Esophagus squamous epithelium (tissue), 5 donors: ENCODE results near the gene ZAR1. TPM values are rescaled to one million over a fixed set of nuclear protein-coding genes. Genes with fewer than 3 reads are reported as not detected.
A peak's percentile ranks its signal among the peaks of the same experiment; 100 is the strongest.

Source experiments
- DNase-seq: peaks from one replicate; lab custom pipeline; 2025; lab: John Stamatoyannopoulos, UW
- H3K27ac ChIP-seq, 4 donors: fragments of 200-600 bp; sonication (generic); one replicate each; pipeline ENCODE4 v1.5.1; 2016 to 2019; ENCODE audit warnings: mild to moderate bottlenecking in 1 of 4
- H3K27me3 ChIP-seq, 4 donors: fragments of 200-600 bp; sonication (generic); 1 replicate in 3 of 4; 2 replicates in 1 of 4; pipeline versions ENCODE4 v1.5.1 to v1.6.0; 2017 to 2021; ENCODE audit warnings: antibody characterized with exemption in 1 of 4
- H3K36me3 ChIP-seq, 3 donors: fragments of 200-600 bp; sonication (generic); one replicate each; pipeline ENCODE4 v1.5.1; 2016 to 2019
- H3K4me1 ChIP-seq, 3 donors: fragments of 200-600 bp; sonication (generic); one replicate each; pipeline ENCODE4 v1.5.1; 2017 to 2019
- H3K4me3 ChIP-seq, 4 donors: fragments of 200-600 bp; sonication (generic); 1 replicate in 3 of 4; 2 replicates in 1 of 4; pipeline ENCODE4 v1.5.1; 2016 to 2019; ENCODE audit warnings: mild to moderate bottlenecking in 2 of 4, moderate library complexity in 1 of 4
- H3K9me3 ChIP-seq, 3 donors: fragments of 200-600 bp; sonication (generic); one replicate each; pipeline ENCODE4 v1.5.1; 2016 to 2019
- CTCF ChIP-seq, 6 experiments: fragments of 450-650 bp in 4 of 6; fragments of 200-600 bp in 2 of 6; sonication (generic) in 2 of 6; IDR thresholded peaks; one replicate each; pipeline ENCODE4 v1.5.1; 2016 to 2019; ENCODE audit warnings: antibody characterized with exemption in 6 of 6, mild to moderate bottlenecking in 4 of 6, moderate library complexity in 4 of 6
- POLR2A ChIP-seq, 4 donors: fragments of 450-650 bp; IDR thresholded peaks; one replicate each; pipeline ENCODE4 v1.6.1; 2017; ENCODE audit warnings: antibody characterized with exemption in 4 of 4, mild to moderate bottlenecking in 4 of 4, moderate library complexity in 3 of 4
- WGBS, 2 donors: methylation state at CpG; one replicate each; pipeline ENCODE4 v1.1.5; 2018; 5-methylcytosine and 5-hydroxymethylcytosine counted together
- intact Hi-C: fragments of 100-400 bp; cut with DNase I; formaldehyde crosslinking; loops from one replicate; pipeline ENCODE4 v1.15.0; 2022
- total RNA-seq, 4 donors: library from RNA; depleted of rRNA; stranded (reverse); fragments of >200 nt; gene quantifications; one replicate each; pipeline ENCODE4 v1.1.0, GENCODE V29; 2016
- donor health status: DM: yes; HTN: yes; CAD: no.

ZAR1 gene
- total RNA-seq, 4 donors from 2014 or later: not detected

- no peak for DNase-seq
- Histone ChIP-seq H3K4me1 (peaks cover 0 to 6% (median 0%) of the 10 kb centered on the region in 3 donors), H3K36me3 (no peaks in the 10 kb centered on the region), H3K9me3 (no peaks in the 10 kb centered on the region), H3K27me3 (peaks cover 0 to 29% (median 4%) of the 10 kb centered on the region in 4 donors), H3K27ac (no peak overlapping the region), H3K4me3 (no peak overlapping the region)
- WGBS, 2 donors: 58 to 64% methylated on average over 2 of the region's 2 CpGs
- TF ChIP-seq POLR2A (IDR thresholded peaks at IDR 0.05) (no peak), CTCF (IDR thresholded peaks at IDR 0.05) (no peak)
- intact Hi-C loops: no loop called here
These were observed 11.8 kb upstream of the ZAR1 start for GRCh38 chr4:48478273-48478672.

GRCh38 chr4:48481581-48481980, 8.5 kb upstream of the ZAR1 start:
- Histone ChIP-seq H3K9me3 (no peaks in the 10 kb centered on the region), H3K36me3 (no peaks in the 10 kb centered on the region), H3K27me3 (peaks cover 10 to 62% (median 17%) of the 10 kb centered on the region in 4 donors), H3K4me3 (no peak overlapping the region), H3K27ac (no peak overlapping the region), H3K4me1 (peaks cover 0 to 17% (median 0%) of the 10 kb centered on the region in 3 donors)
- DNase-seq: no peak
- TF ChIP-seq CTCF (IDR thresholded peaks at IDR 0.05) (no peak), POLR2A (IDR thresholded peaks at IDR 0.05) (no peak)
- intact Hi-C loops: no loop called here
- WGBS, 2 donors: 85 to 87% methylated on average over 1 of the region's 1 CpG

- 16 to 17% methylated on average over 1 to 6 of the region's 85 CpGs for WGBS, 2 donors
- Histone ChIP-seq H3K27ac (no peak within 1 kb of the TSS), H3K9me3 (no peaks in the 10 kb centered on the region), H3K36me3 (no peaks in the 10 kb centered on the region), H3K4me3 (peak within 1 kb of the TSS; percentile 19 to 64 (median 36)), H3K27me3 (peaks cover 10 to 78% (median 17%) of the 10 kb centered on the region in 4 donors), H3K4me1 (peaks cover 0 to 17% (median 0%) of the 10 kb centered on the region in 3 donors)
- TF ChIP-seq POLR2A (IDR thresholded peaks at IDR 0.05) (no peak), CTCF (IDR thresholded peaks at IDR 0.05) (no peak)
- intact Hi-C loops: no loop called here
- no peak for DNase-seq
These were observed 6.9 kb upstream of the ZAR1 start, which contains the start of gene SLC10A4 for GRCh38 chr4:48483006-48483776. Gene SLC10A4, plus strand, starts transcription at chr4:48483343. Its CDS starts 219 bp downstream, at chr4:48483562.

- WGBS, 2 donors: 25 to 32% methylated on average over 24 to 27 of the region's 66 CpGs
- TF ChIP-seq POLR2A (IDR thresholded peaks at IDR 0.05) (no peak), CTCF (IDR thresholded peaks at IDR 0.05) (no peak)
- no peaks in the 10 kb centered on the region for H3K9me3 ChIP-seq
- no peak for DNase-seq
- intact Hi-C loops: no loop called here
- peaks cover 10 to 86% (median 17%) of the 10 kb centered on the region in 4 donors for H3K27me3 ChIP-seq
- H3K4me1 ChIP-seq: peaks cover 0 to 17% (median 0%) of the 10 kb centered on the region in 3 donors
- peak overlapping the region in 3 of 4 donors; percentile 24 to 64 (median 47) for H3K4me3 ChIP-seq
- H3K27ac ChIP-seq: no peak overlapping the region
- H3K36me3 ChIP-seq: no peaks in the 10 kb centered on the region
These were observed 6.1 kb upstream of the ZAR1 start for GRCh38 chr4:48483777-48484493.
